Measurements from ENCODE around the gene ATXN7L1. TPM values are rescaled to one million over a fixed set of nuclear protein-coding genes. Genes with fewer than 3 reads are reported as not detected.

The ATXN7L1 gene
- total and polyA plus RNA-seq, 2 of the 8 experiments (the other 6 are each of a cell fraction or from before 2014, with no cell fraction given), result 14.3 to 34.0 TPM

- no peak overlapping the region for H4K5ac ChIP-seq (ENCODE audit: insufficient read length, low read depth, low read length)
- TF ChIP-seq EGR1 (IDR thresholded peaks at IDR 0.05; ENCODE audit: borderline replicate concordance, low read depth, low read length) (no peak), BACH1 (IDR thresholded peaks at IDR 0.05; ENCODE audit: low read length) (no peak)
- no peak overlapping the region for H3K27ac ChIP-seq (ENCODE audit: low read depth, low read length)
- 88% methylated on average over 6 of the region's 6 CpGs; no CpG with 5 or more reads in 1 of the 2 experiments for WGBS, 2 experiments (ENCODE audit: extremely low coverage in 1 of 2, insufficient coverage in 1 of 2, insufficient read length in 1 of 2, insufficient replicate concordance in 2 of 2, low coverage in 1 of 2, low lambda C conversion rate in 2 of 2, missing lambda C conversion rate in 1 of 2)
- no peak overlapping the region for H2AK5ac ChIP-seq (ENCODE audit: low read depth, low read length)
- peaks cover 0 to 4% (median 1%) of the 10 kb centered on the region in 4 experiments; a peak in 2 of 7 replicates for H3K4me1 ChIP-seq (replicated peaks in 1 of 4; ENCODE audit: control insufficient read depth in 3 of 4, insufficient read depth in 4 of 4, low read length in 3 of 4)
- H3K9me3 ChIP-seq (ENCODE audit: insufficient read depth in 2 of 2, low read depth in 1 of 2, low read length in 1 of 2), result no peaks in the 10 kb centered on the region
- no peaks in the 10 kb centered on the region for H4K20me1 ChIP-seq (replicated peaks in 1 of 2; ENCODE audit: control insufficient read depth in 1 of 2, insufficient read depth in 2 of 2, low read length in 2 of 2)
- H3K14ac ChIP-seq (ENCODE audit: insufficient read length), result no peak overlapping the region
- H3K23me2 ChIP-seq (ENCODE audit: low read depth, low read length), result no peaks in the 10 kb centered on the region
- H3K9ac ChIP-seq (replicated peaks in 1 of 4; ENCODE audit: extremely low read depth in 1 of 4, low read depth in 3 of 4, low read length in 3 of 4), result no peak overlapping the region
- H2BK12ac ChIP-seq (ENCODE audit: low read depth, low read length), result no peak overlapping the region
- H3K79me2 ChIP-seq (ENCODE audit: control insufficient read depth in 1 of 2, insufficient read depth in 2 of 2, low read length in 2 of 2), result peaks cover 0 to 25% of the 10 kb centered on the region in 2 experiments; a peak in 2 of 4 replicates
- H3K79me1 ChIP-seq (ENCODE audit: low read depth, low read length), result no peaks in the 10 kb centered on the region
- H3K56ac ChIP-seq (replicated peaks; ENCODE audit: insufficient read length, low read depth, low read length), result no peak overlapping the region
- no peak overlapping the region for H4K8ac ChIP-seq (ENCODE audit: extremely low read depth, insufficient read depth, low read length)
- H2BK15ac ChIP-seq (ENCODE audit: low read length), result no peak overlapping the region
- FAIRE-seq (no peak), DNase-seq (ENCODE audit: low read depth in 1 of 2, low spot score in 2 of 2) (no peak)
- CTCF ChIA-PET (ENCODE audit: partially characterized antibody), result interaction anchor here (0.8 to 4.7 kb wide), 4 partner anchors 7 to 233 kb away, joined by 3 to 42 read pairs (median 4); partner anchors contain the start of gene ATXN7L1
- no peak overlapping the region for H3K23ac ChIP-seq (ENCODE audit: insufficient read length)
- H3K4ac ChIP-seq (replicated peaks; ENCODE audit: insufficient read length, low read depth, low read length), result no peak overlapping the region
- no peak overlapping the region for H4K91ac ChIP-seq (replicated peaks; ENCODE audit: insufficient read length, low read length)
- H3K18ac ChIP-seq (ENCODE audit: extremely low read depth, low read length), result no peak overlapping the region
- H2BK20ac ChIP-seq (ENCODE audit: low read length), result no peak overlapping the region
- no peak overlapping the region for H2BK5ac ChIP-seq (ENCODE audit: low read depth, low read length)
- no peak overlapping the region for H2BK120ac ChIP-seq (replicated peaks; ENCODE audit: low read depth, low read length)
- POLR2A ChIA-PET (ENCODE audit: partially characterized antibody), result no interaction called here
- H3K4me2 ChIP-seq (ENCODE audit: insufficient read depth in 1 of 2, low read depth in 2 of 2, low read length in 2 of 2), result no peak overlapping the region
- H3K36me3 ChIP-seq (ENCODE audit: control insufficient read depth in 2 of 4, insufficient read depth in 4 of 4, low read length in 3 of 4), result no peaks in the 10 kb centered on the region; a peak in 1 of 8 replicates
- H3K27me3 ChIP-seq (replicated peaks in 1 of 4; ENCODE audit: control insufficient read depth in 3 of 4, extremely low read depth in 1 of 4, insufficient read depth in 3 of 4, low read length in 3 of 4), result no peaks in the 10 kb centered on the region
- H3K4me3 ChIP-seq (ENCODE audit: extremely low read depth in 1 of 4, insufficient read depth in 2 of 4, low read depth in 3 of 4, low read length in 4 of 4), result no peak overlapping the region
- no peak overlapping the region for H2AFZ ChIP-seq (ENCODE audit: low read length)
Observed at GRCh38 chr7:105885387-105886111, 9.2 kb upstream of the ATXN7L1 start.

Measured in H1 (cell line).